ENCODE data around the gene FOXRED2.

FOXRED2 gene

DNA sequence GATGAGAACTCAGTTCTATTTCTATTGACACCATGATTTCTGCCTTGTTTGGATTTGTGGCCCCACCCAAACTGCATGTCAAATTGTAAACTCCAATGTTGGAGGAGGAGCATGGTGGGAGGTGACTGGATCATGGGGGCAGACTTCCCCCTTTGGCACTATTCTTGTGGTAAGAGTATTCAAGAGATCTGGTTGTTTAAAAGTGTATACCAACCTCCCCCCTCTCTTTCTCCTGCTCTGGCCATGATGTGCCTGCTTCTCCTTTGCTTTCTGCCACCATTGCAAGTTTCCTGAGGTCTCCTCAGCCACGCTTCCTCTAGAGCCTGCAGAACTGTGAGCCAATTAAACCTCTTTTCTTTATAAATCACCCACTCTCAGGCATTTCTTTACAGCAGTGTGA is 7.9 kb upstream of the FOXRED2 start:
- no peak for DNase-seq (ENCODE audit: low read depth)

DNA sequence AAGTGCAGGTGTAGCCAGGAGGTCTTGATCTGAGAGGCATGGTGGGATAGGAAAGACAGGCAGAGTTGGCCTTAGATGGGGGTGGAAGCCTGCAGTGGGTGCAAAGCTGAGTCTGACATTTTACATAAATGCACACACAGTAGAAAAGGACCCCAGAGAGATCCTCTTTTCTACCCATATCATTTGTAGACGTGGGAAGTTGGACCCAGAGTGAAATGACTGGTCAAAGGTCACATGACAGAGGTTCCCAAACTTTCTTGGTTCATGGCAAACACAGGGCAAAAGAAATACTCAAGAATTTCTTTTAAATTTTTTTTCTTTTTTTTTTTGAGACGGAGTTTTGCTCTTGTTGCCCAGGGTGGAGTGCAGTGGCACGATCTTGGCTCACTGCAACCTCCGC is 6.2 kb upstream of the FOXRED2 start:
- no peak for DNase-seq (ENCODE audit: low read depth)

DNA sequence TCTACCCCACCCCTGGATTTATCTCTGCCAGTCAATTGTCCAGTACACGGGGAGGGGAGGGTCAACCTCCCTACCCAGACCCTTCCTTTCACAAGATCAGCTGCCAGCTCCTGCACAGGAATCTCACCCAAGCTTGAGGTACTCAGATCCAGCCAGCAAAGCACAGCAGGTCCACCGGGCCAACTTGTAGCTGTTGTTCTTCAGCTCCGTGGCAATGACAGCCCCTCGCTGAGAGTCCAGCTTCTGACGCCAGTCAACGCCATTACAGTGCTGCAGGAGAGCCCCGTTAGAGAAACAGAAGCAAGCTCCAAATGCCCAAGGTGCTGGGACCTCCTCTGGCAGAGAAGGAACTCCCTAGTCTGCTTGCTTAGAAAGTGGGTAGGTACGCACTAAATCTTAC is 5.5 kb upstream of the FOXRED2 start:
- DNase-seq (ENCODE audit: low read depth) = no peak

DNA sequence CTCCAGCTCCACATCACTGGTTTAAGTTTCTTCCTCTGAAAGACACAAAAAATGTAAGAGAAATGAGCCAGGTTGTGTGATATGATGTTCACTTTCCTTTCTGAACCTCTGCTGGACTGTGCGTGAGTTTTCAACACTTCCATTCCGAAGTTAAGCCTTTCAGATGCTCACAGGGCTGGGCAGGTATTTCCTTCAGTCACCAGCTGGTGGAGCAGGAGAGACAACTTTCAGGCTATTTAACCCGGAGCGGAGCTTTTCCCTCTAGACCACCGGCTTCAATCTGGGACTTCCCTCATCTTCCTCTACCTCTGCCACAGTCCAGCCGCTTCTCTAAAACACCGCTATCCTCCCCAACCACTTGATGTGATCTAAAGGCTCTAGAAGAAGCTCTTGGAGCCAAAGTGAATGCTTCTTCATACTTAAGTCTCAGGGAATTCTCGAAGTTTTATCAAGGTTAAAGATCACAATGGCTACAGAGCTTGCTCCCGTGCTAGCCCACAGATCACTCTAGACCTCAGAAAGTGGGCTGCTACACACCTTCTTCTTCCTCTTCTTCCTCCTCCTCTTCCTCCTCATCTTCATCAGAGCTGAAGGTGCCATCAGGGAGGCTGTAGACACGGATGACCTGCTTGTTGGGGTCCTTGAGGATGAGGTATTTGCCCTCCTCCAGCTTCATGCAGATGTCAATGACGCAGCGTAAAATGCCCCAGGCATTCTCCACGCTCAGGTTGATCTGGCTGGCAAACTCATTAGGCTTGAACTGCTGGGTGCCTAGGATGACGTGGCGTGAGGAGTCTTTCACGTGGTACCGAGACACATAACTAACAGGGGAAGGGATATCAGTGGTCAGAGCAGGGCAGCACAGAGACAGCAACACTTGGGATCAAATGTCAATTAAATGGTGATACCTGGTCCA is 4.4 kb upstream of the FOXRED2 start:
- no peak for DNase-seq (ENCODE audit: low read depth)

DNA sequence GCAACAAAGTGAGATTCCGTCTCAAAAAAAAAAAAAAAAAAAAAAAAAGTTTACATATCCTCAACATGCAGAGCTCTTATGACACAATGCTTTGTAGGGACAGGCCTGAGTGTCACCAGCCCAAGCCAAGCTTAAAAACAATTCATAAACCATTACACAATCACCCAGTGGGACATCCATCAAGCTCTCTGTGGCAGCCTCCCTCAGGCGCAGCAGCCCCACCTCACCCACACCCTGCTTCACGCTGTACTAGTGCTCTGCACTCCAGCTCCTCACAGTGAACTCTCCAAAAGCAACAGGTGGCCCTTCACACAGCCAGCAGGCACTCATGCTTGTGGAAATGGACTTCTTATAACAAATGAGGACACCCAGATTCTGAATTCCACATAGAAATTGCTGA is 3.5 kb upstream of the FOXRED2 start:
- DNase-seq (ENCODE audit: low read depth) = no peak

DNA sequence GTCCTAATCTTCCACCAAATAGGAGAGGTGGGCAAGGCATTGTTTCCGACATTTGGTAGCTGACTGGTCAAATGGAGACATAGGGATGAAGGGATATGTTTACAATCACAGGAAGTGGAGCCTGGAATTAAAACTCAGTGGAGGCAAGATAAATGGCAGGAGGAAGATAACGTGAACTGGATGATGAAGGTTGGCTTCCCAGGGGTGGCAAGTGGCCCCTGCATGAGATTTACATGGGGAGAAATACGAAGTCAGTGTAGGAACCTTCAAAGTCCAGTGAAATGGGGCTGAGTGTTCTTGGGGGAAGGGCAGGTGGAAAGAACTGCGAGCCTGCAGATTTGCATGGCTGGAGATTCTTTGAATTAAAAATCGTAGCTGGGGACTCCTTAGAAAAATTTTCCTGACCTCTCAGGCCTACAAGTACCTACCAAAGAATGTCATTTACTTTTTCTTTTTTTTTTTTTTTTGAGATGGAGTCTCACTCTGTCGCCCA is 724 bp upstream of the FOXRED2 start:
- no peak for DNase-seq (ENCODE audit: low read depth)

DNA sequence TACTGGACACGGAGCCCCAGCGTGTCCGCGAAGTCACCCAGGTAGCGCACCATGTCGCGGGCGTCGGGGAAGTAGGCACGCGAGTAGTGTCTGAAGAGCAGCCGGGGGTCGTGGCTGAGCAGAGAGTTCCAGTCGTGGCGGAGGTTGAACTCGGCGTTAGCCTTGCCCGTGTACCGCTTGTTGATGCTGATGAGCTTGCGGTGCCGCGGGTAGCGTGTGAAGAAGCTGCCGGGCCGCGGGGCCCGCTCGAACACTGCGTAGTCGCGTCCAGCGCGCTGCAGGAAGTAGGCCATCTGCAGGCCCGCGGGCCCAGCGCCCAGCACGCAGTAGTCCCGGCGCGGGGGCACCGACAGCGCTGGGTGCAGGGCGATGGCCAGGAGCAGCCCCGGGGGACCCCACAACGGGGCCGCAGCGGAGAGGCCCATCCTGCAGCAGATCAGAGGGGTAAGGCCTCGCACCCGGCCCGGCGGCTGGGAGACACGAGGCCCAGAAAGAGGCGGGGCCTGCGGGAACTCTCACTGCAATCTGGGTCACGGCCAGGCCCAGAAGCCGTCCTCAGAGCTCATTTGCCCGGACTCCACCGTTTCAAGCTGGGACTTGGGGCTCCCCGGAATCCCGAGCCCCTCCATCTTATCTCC is 723 bp downstream of the FOXRED2 start:
- DNase-seq (ENCODE audit: low read depth) = no peak

DNA sequence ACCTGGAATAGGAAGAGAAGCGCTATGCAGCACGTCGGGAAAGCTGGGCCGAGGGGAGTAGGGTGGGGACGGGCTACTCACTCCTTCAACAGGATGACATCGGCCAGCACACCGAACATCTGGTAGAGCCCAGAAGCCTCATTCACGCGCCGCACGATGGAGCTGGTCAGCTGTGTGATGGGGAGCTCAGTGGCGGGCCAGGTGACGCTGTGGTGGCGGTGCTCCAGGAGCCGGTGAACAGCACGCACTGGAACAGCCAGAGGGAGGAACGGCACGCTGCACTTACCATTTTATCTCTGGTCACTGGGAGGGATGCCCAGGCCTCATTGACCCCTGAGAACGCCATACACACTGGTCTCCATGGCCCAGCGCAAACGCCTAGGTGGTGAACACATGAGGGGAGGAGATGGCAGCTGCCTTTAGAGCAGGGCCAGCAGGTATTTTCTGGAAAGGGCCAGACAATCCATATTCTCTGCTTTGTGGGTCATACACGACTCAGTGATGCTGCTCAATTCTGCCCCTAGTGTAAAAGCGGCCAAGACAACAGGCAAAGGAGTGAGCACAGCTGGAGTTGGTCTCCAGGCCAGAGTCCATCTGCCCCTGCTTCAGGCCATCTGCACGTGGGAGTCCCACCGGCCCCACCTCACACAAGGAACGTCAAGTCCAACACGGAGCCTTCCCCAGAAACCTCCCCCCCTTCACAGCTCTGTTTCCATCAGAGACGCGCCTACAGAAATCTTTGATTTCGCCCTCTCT is 8.8 kb downstream of the FOXRED2 start:
- no peak for DNase-seq (ENCODE audit: low read depth)

DNA sequence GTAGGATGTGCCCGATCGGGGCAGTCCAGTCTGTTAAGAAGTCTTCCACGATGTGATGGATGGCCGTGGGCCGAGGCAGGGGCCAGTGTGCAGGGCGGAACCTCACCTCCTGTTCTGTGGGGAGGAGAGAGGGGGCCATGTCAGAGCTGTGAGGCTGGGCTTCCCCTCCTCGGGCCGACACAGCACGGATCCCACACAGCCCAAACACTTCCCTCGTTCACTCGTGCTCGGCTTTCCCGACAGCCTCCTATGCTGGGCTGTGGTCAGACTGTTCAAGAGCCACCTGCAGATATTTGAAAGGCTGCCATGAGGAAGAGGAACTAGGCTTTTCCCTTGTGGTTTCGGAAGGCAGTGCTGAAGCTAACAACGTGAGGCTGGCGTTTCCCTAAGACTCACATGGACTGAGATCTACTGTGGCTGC is 13.1 kb downstream of the FOXRED2 start:
- DNase-seq (ENCODE audit: low read depth) = no peak

DNA sequence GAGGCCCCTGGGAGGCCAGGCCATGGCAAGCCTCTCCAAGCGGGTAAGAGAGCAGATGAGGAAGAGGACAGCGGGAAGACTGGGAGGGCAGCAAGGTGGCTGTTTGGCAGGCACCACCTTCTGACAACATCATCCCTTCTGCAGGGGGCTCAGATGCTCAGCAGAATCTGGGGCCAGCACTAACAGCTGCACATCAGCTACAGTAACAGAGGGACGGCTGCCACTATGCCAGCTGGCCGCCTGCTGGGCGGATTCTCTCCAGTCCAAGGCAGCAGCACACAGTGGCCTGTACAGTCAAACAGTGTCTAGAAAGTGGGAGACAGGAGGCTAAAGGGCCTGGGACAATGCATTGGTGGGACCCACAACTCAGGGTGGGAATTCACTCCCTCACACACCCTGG is 14.7 kb downstream of the FOXRED2 start:
- DNase-seq (ENCODE audit: low read depth) = no peak

DNA sequence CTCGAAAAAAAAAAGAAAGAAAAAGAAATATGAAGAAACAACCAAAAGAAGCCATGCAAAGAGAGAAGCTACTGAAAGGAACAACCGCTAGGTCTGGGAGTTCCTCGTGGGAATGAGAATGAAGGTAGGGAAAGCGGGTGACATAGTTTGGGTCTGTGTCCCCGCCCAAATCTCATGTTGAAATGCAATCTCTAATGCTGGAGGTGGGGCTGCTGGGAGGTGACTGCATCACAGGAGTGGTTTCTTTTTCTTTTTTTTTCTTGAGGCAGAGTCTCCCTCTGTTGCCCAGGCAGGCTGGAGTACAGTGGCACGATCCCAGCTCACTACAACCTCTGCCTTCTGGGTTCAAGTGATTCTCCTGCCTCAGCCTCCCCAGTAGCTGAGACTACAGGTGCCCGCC is 15.7 kb downstream of the FOXRED2 start:
- DNase-seq (ENCODE audit: low read depth) = no peak

DNA sequence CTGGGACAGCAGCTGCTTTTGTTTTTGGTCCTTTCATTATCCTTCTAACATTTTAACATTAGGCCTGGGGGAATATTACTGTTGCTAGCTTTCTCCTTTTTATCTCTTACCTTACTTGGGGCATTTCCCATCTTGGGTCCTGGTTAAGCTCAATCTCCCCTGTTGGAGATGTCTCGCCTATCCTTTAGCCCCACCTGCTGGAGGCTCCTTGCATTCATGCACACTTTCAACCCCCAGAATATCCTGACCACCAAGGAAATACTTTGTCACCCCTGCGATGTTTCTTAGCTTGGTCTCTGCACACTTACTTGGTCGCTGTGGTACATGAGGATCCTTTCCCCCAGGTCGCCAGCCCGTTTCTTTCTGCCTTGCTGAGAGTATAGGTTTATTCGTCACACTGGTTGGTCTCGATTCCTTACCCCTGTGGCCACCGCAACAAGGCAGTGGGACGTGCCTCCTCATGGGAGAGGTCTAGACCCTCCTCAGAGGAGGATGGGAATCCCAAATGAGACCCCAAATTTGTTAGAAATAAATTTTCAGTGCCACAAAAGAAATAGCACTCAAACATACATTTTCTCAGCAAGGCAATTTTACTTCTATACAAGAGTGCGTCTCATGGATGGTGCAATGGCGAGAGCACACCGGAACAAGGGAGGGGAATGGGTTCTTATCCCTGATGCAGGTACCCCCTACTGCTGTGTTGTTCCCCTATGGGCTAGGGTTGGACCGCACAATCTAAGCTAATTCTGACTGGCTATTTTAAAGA is 20.0 kb downstream of the FOXRED2 start:
- DNase-seq (ENCODE audit: low read depth) = no peak

DNA sequence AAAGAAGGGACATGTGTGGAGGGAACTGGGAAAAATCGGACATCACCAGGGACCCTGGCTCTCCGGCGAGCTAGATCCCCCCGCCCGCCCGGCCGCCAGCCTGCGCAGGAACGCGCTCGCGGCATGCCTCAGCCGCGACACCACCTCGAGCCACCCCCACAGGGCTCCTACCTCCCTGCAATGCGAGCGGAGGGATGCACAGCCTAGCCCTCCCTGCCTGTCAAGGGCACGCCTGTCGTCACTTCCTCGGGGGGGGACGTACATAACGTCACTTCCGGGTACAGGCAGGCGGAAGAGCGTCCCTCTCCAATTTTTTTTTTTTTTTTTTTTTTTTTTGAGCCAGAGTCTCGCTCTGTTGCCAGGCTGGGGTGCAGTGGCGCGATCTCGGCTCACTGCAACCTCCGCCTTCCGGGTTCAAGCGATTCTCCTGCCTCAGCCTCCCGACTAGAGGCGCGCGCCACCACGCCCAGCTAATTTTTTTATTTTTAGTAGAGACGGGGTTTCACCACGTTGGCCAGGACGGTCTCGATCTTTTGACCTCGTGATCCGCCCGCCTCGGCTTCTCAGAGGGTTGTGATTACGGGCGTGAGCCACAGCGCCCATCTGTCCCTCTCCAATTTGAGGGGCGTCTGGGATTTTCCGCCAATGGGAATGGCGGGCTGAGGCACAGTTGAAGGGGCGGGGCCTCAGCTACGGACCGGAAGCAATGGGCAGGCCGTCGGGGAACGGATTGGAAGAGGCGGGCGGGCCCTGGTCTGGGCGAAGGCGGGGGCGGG is 25.3 kb downstream of the FOXRED2 start, which contains the start of gene TXN2:
TSS of gene TXN2 (minus strand) at position 248 of the 776 bp plus-strand sequence. CDS start 803 bp downstream, outside the sequence.
- DNase-seq (ENCODE audit: low read depth) = peak; percentile 86

DNA sequence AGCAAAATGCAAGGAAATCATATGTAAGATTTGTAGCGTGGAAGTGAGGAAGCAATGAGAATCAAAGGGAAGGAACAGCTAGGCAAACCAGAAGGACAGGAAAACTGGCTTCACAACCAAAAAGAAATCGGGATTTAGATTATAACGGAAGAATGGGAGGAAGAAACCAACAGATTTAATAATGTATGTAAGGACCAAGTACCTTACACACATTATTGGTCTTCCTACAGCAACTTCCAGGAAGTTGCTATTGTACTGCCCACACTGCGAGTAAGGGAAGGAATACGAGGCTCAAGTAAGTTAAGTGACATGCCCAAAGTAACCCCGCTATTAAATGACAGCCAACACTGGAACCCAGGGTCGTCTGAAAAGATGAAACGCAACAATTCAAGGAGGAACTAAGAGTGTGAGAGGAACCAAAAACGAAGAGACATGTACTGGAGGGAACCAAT is 25.9 kb downstream of the FOXRED2 start:
- DNase-seq (ENCODE audit: low read depth) = peak; percentile 58

DNA sequence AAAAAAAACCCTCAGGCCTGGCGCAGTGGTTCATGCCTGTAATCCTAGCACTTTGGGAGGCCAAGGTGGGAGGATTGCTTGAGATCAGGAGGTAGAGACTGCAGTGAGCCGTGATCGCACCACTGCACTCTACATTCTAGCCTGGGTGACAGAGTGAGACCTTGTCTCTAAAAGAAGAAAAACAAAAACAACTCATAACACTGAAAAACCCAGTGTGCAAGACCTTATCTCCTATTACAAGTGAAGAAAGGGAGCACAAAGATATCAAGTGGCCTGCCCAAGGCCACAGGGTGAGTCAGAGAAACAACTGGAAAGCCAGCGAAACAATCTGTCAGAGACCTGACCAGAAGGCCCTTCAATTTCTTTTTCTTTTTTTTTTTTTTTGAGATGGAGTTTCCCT is 27.9 kb downstream of the FOXRED2 start:
- DNase-seq (ENCODE audit: low read depth) = no peak

DNA sequence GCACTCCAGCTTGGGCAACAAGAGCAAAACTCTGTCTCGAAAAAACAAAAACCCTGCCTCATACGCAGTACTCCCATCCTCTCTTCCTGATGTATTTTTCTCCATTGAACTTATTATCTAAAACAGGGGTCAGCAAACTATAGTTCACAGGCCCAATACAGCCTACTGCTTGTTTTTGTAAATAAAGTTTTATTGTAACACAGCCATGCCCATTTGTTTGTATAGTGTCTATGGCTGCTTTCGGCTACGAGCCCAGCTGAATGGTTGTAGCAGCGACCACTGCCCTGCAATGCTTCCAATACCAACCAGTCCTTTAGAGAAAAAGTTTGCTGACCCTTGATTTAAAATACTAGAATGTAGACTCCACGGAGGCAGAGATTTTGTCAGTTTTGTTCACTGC is 31.5 kb downstream of the FOXRED2 start:
- no peak for DNase-seq (ENCODE audit: low read depth)

DNA sequence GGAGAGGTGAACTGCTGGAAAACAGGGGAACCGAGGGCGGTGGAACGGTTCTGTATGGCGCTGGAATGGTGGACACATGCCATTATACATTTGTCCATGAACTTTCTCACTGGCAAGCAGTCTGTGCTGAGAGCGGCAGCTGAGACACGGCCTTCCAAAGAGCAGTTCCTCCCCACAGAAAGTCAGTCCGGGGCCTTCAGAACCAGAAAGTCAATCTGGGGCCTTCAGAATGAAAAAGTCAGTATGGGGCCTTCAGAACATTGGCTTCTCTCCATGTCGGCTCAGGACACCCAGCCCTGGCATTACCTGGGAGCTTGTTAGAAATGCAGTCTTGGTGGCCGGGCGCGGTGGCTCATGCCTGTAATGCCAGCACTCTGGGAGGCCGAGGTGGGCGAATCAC is 34.2 kb downstream of the FOXRED2 start:
- no peak for DNase-seq (ENCODE audit: low read depth)

DNA sequence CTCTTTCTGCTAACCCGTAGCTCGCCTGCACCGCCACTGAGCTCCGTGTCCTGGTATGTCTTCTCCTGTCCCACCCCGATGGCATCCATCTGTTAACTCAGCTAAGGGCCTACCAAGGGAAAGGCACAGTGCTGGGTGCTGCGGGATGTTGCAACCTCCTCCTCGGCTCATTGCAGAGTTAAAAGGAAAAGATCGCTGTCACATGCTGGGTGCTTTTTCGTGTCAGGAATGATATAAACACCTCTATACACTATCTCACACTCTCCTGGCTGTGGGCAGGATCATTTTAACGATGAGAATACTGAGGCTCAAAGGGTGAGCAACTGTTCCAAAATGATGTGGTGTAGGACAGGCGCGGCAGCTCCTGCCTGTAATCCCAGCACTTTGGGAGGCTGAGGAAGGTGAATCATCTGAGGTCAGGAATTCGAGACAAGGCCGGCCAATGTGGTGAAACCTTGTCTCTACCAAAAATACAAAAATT is 35.5 kb downstream of the FOXRED2 start:
- no peak for DNase-seq (ENCODE audit: low read depth)

DNA sequence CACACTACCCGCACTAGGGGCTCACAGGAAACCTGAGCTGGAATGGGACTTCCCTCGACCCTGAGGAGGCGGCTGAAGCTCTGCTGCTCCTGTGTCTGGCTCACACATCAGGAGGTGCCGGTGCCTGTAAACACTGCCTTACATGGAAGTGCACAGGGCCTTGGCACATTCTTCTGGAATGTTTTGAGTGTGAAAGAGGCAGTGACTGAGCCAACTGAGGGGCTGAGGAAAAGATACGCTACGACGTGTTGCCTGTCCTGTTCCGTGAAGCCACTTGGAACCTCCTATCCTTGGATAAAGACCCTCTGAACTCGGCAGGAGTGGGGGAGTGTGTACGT is 35.9 kb downstream of the FOXRED2 start:
- no peak for DNase-seq (ENCODE audit: low read depth)

DNA sequence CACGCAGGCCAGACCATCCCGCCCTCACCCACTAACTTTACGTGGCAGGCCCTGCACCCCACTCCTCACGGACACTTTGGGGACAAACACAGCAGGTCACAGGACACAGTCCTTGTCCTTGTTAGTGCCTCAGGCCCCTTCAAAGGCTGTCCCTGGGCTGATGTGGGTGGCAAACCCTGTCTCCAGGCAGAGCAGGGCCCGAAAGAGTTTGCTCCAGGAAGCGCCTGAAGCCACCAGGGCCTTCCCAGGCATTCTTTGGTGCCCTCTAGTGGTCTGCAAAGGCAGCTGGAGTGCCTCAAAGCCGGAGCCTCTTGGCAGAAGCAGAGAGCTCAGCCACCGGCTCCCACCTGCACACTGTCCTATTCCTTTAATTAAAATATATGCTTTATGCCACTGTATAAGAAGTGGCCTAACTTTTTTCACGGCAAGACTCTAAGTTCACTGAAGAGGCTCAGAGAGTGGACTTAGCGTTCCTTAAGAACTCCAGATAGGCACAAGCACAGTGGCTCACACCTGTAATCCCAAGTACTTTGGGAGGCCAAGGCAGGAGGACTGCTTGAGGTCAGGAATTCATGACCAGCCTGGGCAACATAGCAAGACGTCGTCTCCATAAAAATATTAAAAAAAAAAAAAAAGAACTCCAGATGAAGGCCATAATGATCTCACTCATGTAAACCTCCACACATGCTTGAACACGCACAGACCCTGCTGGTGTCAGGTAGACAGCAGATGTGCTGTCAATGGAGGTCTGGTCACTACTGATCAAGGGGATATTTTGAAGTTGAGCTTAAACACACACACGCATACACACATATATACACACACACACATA is 36.5 kb downstream of the FOXRED2 start:
- DNase-seq (ENCODE audit: low read depth) = peak; percentile 64
